Measurements from ENCODE around the gene TGFBRAP1. TPM values are rescaled to one million over a fixed set of nuclear protein-coding genes. Genes with fewer than 3 reads are reported as not detected.

The TGFBRAP1 gene
- total and polyA plus RNA-seq, 9 of the 15 experiments (the other 6 are each of a cell fraction or from before 2014, with no cell fraction given) = 3.7 to 18.0 (median 11.0) TPM

GRCh38 chr2:105334211-105334610, 4.7 kb upstream of the TGFBRAP1 start:
- ChIA-PET CTCF (ENCODE audit: low intra/inter-chr PET ratio) (no interaction called here), POLR2A (no interaction called here)
- WGBS (ENCODE audit: insufficient coverage, low coverage, missing lambda C conversion rate) = 8% methylated on average over 4 of the region's 4 CpGs
- peaks cover 10% of the 10 kb centered on the region; the same call in 1 of the 3 replicates for H3K36me3 ChIP-seq (ENCODE audit: control insufficient read depth, insufficient read depth, low read length)
- peak overlapping the region; percentile 34; the same call in 1 of the 2 replicates for H2AFZ ChIP-seq (ENCODE audit: low read depth, low read length)
- intact Hi-C loops (cut with micrococcal nuclease) = no loop called here
- peak overlapping the region; percentile 11; the same call in 1 of the 2 replicates for H3K4me2 ChIP-seq (ENCODE audit: insufficient read depth, low read length)
- no peak for ATAC-seq
- DNase-seq (ENCODE audit: extremely low read depth in 1 of 4, low spot score in 3 of 4) = peak in 1 of 4 experiments; percentile 34
- no peaks in the 10 kb centered on the region for H4K20me1 ChIP-seq (replicated peaks; ENCODE audit: control insufficient read depth, insufficient read depth, low read length)
- no peaks in the 10 kb centered on the region for H3K9me3 ChIP-seq (replicated peaks; ENCODE audit: control insufficient read depth, insufficient read depth, low read depth, low read length)
- H3K9me1 ChIP-seq (ENCODE audit: control insufficient read depth, insufficient read depth, low read length) = no peaks in the 10 kb centered on the region
- no peaks in the 10 kb centered on the region for H3K27me3 ChIP-seq (ENCODE audit: control insufficient read depth in 2 of 2, insufficient read depth in 2 of 2, low read length in 2 of 2)
- peak overlapping the region; percentile 30; the same call in 2 of the 3 replicates for H3K27ac ChIP-seq (ENCODE audit: extremely low read depth, low read depth, low read length)
- no peak overlapping the region for H3K4me3 ChIP-seq
- peaks cover 51% of the 10 kb centered on the region for H3K79me2 ChIP-seq (ENCODE audit: control insufficient read depth, insufficient read depth, low read length)
- FAIRE-seq = no peak
- in situ Hi-C loops (cut with MboI) = no loop called here
- peak overlapping the region in 1 of 2 experiments; percentile 9; a peak in 1 of 4 replicates for H3K9ac ChIP-seq (ENCODE audit: insufficient read depth in 1 of 2, low read depth in 2 of 2, low read length in 2 of 2)
- H3K4me1 ChIP-seq (replicated peaks in 1 of 2; ENCODE audit: control insufficient read depth in 2 of 2, insufficient read depth in 2 of 2, low read length in 2 of 2) = peaks cover 14 to 37% of the 10 kb centered on the region in 2 experiments
- BruUV-seq (replicated peaks) = no TSS peak
- TF ChIP-seq NR2C1 (IDR thresholded peaks at IDR 0.05) (no peak), NR2C1 (tag; IDR thresholded peaks at IDR 0.05) (no peak), ZNF431 (CRISPR knock-in tag; IDR thresholded peaks at IDR 0.05) (no peak), FOXA1 (IDR thresholded peaks at IDR 0.05; ENCODE audit: borderline replicate concordance) (no peak), MBD2 (IDR thresholded peaks at IDR 0.05; ENCODE audit: borderline replicate concordance, low read depth) (no peak), MGA (IDR thresholded peaks at IDR 0.05) (no peak), ARID1B (IDR thresholded peaks at IDR 0.05) (peak; percentile 41; the same call in 1 of the 2 replicates), PTBP1 (IDR thresholded peaks at IDR 0.05; ENCODE audit: low read depth, low read length) (no peak), GATA2 (CRISPR knock-in tag; IDR thresholded peaks at IDR 0.05) (no peak), ZKSCAN3 (CRISPR knock-in tag; IDR thresholded peaks at IDR 0.05) (no peak), RBM14 (IDR thresholded peaks at IDR 0.05; ENCODE audit: borderline replicate concordance, insufficient read depth, low read depth, low read length) (no peak), ZNF764 (CRISPR knock-in tag; IDR thresholded peaks at IDR 0.05; ENCODE audit: low read depth) (no peak)
